D721Med (cell line): Measurements from ENCODE around the gene PSMA6.
"Not testable (repeated sequence)": the region's sequence is repeated elsewhere in the genome, so short reads cannot be mapped to it uniquely, and the experiment has no call there.

Experiments
- DNase-seq: peaks from one replicate; pipeline ENCODE4 v3.0.0; 2011; ENCODE audit warnings: low spot score; ENCODE audit not compliant: insufficient read length
- FAIRE-seq: peaks from 2 replicates; lab custom pipeline; 2011; peaks lifted over from hg19 to GRCh38; lab: Jason Lieb, UNC
- CTCF ChIP-seq: IDR thresholded peaks from 2 replicates; pipeline ENCODE4 v1.5.1; 2012; ENCODE audit warnings: mild to moderate bottlenecking, control low read depth; ENCODE audit not compliant: insufficient read depth; ENCODE audit errors: missing control alignments

PSMA6 gene

GRCh38 chr14:35343702-35344101 is 51.5 kb downstream of the PSMA6 start:
- no peak for DNase-seq
- no peak for FAIRE-seq
- no peak for TF ChIP-seq CTCF

- FAIRE-seq (no peak), DNase-seq (no peak)
- no peak for TF ChIP-seq CTCF
Measured at GRCh38 chr14:35344107-35344807, 52.1 kb downstream of the PSMA6 start.

DNA sequence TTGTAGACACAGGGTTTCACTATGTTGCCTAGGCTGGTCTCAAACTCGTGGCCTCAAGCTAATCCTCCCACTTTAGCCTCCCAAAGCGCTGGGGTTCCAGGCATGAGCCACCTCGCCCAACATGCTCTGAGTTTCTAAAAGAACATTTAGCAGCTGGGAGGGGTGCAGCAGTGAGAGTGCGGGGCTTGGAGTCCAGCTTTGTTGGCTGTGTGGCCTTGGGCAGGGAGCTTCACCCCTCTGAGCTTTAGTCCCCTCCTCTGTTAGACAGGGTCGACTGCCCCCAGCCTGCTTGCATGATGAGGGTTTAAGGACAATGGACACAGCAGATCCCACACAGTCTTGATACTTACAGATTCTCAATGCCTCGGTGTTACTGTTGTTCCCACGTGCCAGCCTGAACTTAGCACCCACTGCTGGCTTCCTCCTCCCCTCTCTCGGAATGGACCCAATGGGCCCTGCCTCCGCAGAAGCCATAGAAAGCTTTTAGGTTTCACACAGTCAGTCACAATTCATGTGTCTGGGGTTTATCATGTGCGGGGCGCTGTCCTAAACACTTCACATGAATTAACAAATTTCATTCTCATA is 54.6 kb downstream of the PSMA6 start:
- no peak for TF ChIP-seq CTCF
- DNase-seq, result no peak
- no peak for FAIRE-seq

- no peak for TF ChIP-seq CTCF
- no peak for FAIRE-seq
- no peak for DNase-seq
Measured at GRCh38 chr14:35347323-35348043, 55.3 kb downstream of the PSMA6 start.

DNA sequence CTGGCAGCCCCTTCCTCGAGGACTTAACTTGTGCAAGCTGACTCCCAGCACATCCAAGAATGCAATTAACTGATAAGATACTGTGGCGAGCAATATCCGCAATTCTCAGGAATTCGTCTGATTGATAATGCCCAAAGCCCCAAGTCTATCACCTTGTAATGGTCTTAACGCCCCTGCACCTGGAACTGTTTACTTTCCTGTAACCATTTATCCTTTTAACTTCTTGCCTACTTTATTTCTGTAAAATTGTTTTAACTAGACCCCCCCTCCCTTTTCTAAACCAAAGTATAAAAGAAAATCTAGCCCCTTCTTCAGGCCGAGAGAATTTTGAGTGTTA is 55.8 kb downstream of the PSMA6 start:
- not testable (repeated sequence) for DNase-seq, FAIRE-seq

DNA sequence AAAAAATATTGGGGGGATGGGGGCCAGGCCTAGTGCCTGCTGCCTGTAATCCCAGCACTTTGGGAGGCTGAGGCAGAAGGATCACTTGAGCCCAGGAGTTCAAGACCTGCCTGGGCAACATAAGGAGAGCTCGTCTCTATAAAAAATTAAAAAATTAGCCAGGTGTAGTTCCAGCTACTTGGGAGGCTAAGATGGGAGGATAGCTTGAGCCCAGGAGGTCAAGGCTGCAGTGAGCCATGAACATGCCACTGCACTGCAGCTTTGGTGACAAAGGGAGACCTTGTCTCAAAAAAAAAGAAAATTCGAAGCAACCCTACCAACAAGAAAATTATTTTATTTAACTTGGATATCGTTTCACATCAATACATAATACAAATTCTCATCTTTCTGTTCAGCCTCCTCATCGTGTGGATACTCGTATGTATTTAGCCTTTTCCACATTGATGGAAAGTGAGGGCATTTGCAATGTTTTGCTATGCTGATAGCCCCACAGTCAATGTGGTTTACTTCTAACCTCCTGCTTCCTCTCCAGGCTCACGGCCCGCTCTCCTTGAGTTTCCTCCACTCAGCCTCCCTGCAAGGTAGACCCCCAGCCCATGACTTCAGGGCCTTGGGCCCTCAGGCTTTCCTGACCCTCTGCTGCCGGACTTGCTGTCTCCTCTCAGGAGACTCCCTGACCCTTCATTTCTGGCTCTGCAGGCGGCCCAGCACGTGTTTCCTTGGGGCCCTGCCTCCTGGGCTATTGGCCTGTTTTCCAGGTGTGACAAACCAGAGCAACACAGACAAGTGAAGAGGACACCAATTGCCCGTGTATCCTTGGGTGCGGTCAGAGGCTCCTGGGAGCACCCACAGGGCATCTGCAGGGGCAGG is 57.5 kb downstream of the PSMA6 start:
- no peak for TF ChIP-seq CTCF
- FAIRE-seq (no peak), DNase-seq (no peak)

DNA sequence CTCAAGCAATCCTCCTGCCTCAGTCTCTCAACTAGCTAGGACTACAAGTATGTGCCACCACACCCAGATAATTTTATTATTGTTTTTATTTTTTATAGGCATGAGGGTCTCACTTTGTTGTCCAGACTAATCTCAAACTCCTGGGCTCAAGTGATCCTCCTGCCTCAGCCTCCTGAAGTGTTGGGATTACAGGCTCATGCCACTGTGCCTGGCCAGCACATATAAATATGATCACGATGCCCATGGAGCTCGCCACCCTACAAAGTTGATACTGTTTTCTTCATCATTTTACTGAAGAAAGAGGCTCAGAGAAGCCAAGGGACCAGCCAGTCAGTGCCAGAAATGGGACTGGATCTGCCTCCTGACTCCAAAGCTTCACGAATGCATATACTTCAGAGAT is 59.3 kb downstream of the PSMA6 start:
- TF ChIP-seq CTCF, result no peak
- DNase-seq (no peak), FAIRE-seq (no peak)
